ENCODE data around the gene CCDC187.

Gene CCDC187

GRCh38 chr9:136338511-136338910, 34.6 kb upstream of the CCDC187 start:
- H3K27ac ChIP-seq = peak overlapping the region; percentile 34; the same call in 1 of the 2 replicates
- no peak for TF ChIP-seq CTCF (conservative IDR thresholded peaks at IDR 0.05)

GRCh38 chr9:136337416-136338395, 33.8 kb upstream of the CCDC187 start:
- H3K27ac ChIP-seq = no peak overlapping the region
- no peak for TF ChIP-seq CTCF (conservative IDR thresholded peaks at IDR 0.05)

GRCh38 chr9:136336881-136337280, 33.0 kb upstream of the CCDC187 start:
- TF ChIP-seq CTCF (conservative IDR thresholded peaks at IDR 0.05) = no peak
- H3K27ac ChIP-seq = no peak overlapping the region

- no peak overlapping the region for H3K27ac ChIP-seq
- TF ChIP-seq CTCF (conservative IDR thresholded peaks at IDR 0.05) = no peak
Observed at GRCh38 chr9:136336156-136336870, 32.4 kb upstream of the CCDC187 start.

- no peak overlapping the region for H3K27ac ChIP-seq
- no peak for TF ChIP-seq CTCF (conservative IDR thresholded peaks at IDR 0.05)
Observed at GRCh38 chr9:136335296-136336155, 31.6 kb upstream of the CCDC187 start.

- H3K27ac ChIP-seq = no peak overlapping the region
- TF ChIP-seq CTCF (conservative IDR thresholded peaks at IDR 0.05) = no peak
Observed at GRCh38 chr9:136334541-136334940, 30.6 kb upstream of the CCDC187 start.
